ENCODE measurements around the gene MYOG.

The MYOG gene

DNA sequence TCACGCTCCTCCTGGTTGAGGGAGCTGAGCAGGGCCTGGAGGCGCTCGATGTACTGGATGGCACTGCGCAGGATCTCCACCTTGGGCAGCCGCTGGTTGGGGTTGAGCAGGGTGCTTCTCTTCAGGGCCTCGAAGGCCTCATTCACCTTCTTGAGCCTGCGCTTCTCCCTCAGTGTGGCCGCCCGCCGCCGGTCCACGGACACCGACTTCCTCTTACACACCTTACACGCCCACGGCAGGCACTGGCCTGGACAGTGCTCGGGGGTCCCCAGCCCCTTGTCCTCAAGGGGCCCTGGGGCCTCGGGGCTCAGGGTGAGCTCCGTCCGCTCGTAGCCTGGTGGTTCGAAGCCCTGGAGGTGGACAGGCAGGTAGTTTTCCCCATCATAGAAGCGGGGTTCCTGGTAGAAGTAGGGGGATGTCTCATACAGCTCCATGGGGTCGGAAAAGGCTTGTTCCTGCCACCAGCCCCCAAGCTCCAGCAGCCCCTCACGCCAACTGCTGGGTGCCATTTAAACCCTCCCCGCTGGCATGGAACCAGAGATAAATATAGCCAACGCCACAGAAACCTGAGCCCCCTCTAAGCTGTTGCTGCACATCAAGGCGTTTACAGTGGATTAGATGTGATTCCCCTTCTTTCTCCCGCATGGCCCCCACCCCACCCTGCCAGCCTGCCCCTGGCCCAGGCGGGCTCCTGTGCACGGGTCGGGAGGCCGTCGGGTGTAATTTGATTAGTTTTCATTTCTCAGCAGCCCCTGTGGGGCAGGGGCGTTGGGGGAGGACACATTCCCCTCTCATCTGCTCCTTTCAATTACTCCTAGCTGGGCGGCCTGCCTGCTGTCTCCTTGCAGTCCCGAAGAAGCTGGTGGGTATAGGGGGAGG is at the start of gene MYOG:
Gene MYOG, minus strand, starts transcription at position 485 of the 879 bp plus-strand sequence. Its CDS starts 51 bp downstream, at position 434.
- DNase-seq (ENCODE audit: low read depth in 2 of 2): no peak

DNA sequence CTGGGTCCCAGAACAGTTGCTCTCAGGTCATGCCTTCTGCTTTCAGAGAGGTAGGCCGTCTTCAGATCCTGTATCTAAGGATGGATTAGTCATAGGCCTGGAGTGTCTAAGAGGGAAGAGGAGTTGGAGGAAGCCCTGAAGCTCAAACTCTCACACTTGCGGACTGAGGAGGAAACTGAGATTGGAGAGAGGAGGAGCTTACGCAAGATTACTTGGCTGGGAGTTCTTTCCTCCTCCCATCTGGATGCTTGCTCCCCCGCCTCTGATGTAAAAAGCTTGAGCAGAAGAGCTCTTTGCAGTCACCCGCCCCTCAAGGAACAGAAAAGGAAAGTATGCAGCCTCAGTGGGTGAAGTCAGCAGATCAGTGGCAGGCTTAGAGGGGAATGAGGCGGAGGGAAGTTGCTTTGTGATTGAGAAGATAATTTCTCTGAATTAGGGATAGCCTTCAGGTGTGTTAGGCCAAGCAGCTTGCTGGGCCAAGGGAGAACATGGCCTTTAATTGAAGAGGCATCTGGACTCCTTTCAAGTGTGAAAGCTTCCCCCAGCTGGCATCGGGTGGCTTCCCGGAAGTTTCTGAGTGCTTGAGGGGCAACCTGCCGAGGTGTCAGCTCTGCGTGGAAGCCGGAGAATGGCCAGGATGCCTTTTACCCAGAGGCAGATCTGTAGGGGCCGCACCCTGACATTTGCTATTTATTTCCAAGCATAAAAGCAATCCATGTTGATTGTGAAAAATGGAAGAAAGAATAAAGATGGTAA is 48.3 kb upstream of the MYOG start:
- DNase-seq (ENCODE audit: low read depth in 2 of 2): no peak

DNA sequence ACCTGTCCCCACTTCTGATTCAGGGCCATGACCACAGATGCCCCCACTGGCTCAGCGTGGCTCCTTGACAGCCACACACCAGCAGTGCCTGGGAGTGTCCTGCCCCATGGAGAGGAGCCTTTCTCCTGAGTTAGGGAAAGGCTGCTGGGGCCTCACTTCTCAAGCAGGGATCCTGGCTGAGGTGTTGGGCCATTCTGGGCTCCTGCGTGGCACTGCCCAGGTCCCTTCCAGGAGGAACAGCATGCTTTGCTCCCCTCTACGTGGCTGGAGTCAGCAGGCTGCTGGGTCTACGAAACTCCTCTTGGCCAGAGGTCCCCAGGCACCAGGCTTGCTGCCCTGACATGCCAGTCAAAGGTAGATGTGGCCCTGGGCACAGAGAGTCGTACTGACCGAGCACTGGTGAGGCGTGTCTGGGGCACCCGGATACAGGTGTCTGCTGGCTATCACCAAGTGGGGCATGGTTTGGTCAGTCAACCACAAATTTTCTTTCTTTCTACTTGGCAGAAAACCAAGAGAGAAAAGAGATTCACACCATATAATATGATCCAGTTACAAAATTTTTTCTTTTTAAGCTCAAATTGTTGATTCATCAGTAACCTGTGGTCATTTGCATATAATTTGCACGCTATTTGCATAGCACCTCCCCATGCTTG is 45.9 kb upstream of the MYOG start:
- DNase-seq (ENCODE audit: low read depth in 2 of 2): no peak

DNA sequence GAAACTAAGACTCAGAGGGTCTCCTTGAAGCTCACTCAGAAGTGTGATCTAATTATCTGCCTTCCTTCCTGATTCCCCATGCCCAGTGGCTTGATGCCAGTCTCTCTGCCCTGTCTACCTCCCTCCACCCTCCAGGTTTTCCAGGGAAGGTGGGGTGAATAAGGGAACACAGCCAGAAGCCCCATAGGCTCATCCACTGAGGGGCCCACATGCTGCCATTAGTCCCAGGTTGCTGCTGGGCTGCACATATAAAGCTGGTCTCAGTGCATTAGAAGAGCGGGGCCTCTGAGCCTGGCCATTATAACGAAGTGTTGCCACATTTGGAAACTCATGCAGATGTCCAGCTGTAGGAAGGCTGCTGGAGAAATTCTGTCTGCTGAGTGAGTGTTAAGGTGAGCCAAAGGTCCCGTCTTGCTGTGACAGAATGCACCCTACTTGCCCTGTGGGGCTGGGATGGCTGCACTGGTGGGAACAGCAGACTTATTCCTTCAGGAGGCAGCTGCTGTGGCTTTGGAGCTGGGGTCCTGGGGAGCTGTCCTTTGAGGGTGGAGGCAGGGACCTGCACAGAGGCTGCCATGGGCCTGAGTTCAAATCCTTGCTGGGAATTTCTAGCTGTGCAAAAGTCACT is 44.7 kb upstream of the MYOG start:
- DNase-seq (ENCODE audit: low read depth in 2 of 2): no peak

DNA sequence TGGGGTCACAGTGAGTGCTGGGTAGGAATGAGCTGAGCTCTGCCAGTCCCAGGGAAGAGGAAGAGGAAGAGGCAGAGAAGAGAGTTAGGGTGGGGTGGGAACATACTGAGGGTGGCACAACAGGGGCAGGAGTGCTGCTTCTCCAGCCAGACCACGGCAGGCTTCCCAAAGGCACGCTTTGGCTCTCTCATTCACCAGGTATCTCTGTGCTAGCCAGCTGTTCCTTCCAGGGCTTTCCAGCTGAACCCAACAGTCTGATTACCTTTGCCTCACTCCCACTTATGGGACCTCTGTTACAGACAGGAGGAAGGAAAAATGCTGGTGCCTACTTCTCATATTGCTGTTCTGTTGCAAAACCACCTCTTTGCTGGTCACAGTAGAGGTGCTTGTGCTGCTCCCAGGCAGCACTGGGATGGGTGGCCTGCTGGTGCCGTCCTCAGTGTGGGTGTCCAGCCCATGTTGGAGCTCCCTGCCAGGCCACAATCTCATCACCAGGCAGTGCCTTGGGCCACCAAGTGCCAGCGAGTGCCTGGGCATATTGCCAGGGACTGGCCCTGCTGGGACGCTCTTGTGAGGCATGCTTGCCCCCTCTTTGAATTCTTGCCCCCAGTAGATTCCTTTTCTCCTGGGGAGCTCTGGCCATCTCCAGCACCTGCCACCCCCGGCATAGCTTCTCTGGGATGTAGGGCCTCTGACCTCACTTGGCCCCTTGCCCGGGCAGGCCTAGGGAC is 43.9 kb upstream of the MYOG start:
- DNase-seq (ENCODE audit: low read depth in 2 of 2): no peak

DNA sequence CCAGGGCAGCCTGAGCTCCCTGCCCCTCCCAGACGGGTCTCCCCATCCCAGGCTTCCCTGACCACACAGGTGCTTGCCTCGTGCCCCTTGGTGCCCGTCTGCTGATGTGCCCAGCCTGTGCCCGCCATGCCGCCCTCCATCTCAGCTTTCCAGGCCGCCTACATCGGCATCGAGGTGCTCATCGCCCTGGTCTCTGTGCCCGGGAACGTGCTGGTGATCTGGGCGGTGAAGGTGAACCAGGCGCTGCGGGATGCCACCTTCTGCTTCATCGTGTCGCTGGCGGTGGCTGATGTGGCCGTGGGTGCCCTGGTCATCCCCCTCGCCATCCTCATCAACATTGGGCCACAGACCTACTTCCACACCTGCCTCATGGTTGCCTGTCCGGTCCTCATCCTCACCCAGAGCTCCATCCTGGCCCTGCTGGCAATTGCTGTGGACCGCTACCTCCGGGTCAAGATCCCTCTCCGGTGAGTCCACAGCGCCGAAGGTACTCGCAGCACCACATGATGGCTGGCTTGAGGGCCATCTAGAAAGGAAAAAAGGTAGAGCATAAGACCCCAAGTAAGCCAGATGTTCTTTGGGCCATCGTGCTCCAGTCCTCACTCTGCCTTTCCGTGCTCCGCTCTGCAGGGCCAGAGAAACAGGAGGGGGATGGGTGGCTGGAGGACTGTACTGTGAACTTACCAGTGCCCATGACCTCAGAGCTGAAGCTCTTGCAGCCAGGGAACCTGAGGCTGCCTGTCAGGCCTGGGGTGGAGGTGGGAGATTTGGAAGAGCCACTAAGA is 43.1 kb upstream of the MYOG start:
- DNase-seq (ENCODE audit: low read depth in 2 of 2): no peak

DNA sequence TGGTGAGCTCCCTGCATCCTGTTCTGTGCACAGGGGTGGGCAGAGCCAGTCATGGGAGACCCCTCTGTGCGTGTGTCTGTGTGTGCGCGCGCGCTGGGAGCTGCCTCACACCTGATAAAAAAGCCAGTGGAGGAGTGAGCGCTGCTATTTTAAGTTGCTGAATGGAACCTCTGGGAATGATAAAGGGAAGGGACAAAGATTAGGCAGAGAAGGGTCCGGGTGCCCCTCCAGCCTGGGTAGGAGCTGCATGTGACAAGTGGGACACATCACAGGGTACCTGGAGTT is 42.6 kb upstream of the MYOG start:
- DNase-seq (ENCODE audit: low read depth in 2 of 2): no peak

DNA sequence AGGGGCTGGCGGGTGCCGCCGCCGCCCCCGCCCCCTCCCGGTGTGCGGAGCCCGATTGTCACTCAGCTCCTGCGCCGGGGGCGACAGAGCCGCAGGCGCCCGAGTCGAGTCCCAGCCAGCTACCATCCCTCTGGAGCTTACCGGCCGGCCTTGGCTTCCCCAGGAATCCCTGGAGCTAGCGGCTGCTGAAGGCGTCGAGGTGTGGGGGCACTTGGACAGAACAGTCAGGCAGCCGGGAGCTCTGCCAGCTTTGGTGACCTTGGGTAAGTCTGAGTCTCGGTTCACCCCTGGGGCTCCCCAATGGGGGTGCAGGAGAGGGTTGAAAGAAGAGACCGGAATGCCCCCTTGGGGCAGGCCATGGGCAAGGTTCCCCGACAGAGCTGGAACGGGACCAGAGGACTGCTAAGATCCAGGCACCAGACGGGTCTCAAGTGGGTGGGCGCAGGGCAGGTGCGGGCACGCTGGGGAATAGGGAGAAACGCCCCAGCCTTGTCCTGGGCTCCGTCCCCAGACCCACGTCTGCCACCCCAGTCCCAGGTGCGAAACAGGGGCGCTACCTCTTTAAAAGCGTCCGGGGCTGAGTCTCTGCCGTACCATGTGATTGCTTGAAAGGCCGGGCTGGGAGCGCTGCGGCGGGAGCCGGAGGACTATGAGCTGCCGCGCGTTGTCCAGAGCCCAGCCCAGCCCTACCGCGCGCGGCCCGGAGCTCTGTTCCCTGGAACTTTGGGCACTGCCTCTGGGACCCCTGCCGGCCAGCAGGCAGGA is 42.0 kb upstream of the MYOG start, which contains the start of gene ADORA1:
Gene ADORA1, plus strand, starts transcription at position 61 of the 765 bp plus-strand sequence. CDS start 1,116 bp downstream, outside the sequence.
- no peak for DNase-seq (ENCODE audit: low read depth in 2 of 2)

DNA sequence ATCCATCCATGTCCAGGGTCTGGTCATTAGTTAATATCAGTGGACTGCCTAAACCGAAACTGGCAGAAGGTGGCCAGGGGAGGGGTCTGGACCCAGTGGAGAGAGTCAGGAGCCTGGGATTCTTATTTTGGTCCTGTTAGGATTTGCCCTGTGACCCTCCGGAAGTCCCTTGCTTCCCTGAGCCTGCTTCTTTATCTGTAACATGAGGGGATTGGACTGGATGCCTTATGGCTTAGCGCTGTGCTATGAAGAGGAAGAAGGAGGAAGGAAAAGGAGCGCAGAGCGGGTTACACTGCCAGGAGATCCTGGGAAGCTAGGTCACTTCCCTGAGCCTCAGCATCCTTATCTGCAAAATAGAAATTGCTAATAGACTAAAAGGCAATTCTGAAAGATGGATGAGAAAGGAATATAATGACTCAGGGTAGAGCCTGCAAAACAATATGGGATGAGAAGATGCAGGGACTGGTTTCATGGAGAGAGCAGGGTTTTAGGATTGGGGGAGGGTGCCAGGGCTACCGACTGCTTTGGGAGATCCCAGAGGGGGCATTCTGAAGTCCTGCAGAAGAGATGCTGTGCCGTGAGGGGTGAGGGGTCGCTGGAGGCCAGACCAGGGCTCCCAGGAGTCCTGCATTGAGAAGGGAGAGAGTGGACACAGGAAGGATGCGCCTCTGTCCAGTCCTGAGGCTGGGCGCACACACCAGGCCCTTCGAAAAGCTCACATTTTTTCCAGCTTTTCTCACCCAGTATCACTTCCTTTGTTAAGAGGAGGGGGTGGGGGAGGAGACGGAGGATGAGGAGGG is 41.3 kb upstream of the MYOG start:
- no peak for DNase-seq (ENCODE audit: low read depth in 2 of 2)

DNA sequence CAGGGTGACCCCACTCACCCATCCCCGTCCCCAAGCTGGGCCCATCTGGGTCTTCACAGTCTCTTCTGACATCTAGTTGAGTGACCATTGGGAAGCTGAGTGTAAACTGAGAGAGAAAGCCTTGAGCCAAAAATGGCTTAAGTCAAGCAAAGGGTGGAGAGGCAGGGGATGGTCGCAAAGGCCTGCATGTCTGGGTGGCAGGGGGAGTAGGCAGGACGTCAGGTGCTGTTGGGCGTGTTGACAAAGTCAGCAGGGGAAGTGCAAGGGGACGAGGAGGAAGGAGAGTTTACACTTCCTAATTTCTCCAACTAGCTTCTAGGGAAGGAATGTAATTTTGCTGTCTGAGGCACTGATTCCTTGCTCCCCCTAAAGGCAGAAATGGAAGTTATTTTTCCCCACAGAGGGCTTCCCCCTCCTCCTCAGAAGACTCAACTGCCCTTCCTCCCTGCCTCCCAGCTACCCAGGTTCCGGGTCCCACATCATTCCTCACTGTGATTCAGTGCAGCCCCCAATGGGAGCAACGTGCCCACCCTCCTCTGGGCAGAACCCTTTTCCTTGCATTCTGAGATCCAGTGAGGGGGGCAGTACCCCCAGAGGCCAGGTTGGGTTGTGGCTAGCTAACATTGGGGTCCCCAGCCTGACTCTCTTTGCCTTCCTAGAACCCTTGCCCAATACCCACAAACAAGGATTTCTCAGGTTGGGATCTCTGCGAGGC is 40.5 kb upstream of the MYOG start:
- DNase-seq (ENCODE audit: low read depth in 2 of 2): no peak

DNA sequence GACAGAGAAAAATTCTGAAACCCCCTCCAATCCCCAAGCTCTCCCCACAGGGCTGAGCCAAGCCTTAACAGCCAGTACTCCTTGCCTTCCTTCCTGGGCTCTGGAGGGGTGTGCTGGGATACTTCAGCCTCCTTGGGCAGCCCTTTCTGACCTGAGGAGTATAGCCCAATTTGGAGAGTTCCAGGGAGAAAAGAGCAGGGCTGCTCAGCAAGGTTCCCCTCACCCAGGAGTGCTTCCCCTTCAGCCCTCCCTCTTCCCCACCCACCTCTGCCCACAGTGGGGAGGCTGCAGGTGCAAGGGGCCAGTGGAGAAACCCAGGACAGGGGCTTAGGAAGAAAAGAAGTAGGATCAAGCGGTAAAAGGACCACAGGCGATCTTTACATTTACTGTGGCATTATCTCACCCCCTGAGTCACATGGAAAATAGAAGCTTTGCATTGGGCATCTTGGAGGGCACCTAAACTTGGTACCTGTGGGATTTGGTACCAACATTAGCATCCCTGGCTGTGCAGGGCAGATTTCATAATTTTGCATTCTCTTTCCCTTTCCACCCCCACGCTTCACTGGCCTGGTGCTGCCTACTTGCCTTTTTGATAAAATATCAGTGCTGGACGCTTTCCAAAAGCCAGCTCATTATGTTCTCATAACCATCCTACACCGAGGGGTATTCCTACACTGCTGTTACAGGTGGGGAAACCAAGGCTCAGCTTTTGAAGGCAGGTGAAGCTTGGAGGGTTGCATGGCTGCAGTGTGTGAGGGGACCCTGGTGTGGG is 38.9 kb upstream of the MYOG start:
- DNase-seq (ENCODE audit: low read depth in 2 of 2): no peak

DNA sequence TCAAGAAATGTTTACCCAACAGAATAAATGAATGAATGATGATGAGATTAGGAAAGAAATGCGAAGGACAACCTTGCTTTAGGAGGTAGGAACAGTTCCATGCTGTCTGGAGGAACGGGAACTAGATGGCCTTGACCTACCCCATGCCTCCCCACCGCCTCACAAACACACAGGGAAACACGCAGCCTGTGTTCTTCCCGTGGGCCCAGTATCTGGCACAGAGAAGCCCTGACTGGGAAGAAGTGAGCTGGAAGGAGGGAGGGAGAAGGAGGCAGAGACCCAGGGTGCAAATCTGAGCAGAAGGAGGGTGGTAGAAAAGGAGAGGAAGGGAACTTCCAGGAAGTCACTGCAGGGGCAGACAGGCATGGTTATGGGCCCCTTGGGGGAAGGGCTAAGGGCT is 38.2 kb upstream of the MYOG start:
- DNase-seq (ENCODE audit: low read depth in 2 of 2): no peak

DNA sequence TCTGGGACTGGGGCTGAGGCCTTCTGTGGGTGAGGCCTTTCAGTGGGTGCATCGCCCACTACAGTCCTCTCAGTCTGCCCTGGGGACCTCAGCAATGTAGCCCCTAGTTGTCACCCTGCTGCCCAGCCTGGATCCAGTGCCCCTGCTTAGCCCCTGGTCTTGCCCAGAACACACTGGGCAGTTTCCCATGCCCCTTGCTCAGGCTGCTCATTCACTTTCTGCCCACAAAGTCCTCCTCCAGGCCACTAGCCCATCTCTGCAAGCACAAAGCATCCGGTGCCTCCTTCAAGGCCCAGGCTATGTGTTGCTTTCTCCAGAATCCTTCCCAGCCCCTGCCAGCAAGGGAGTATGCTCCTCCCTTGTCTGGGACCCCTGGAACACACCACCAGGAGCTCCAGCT is 36.3 kb upstream of the MYOG start:
- no peak for DNase-seq (ENCODE audit: low read depth in 2 of 2)

DNA sequence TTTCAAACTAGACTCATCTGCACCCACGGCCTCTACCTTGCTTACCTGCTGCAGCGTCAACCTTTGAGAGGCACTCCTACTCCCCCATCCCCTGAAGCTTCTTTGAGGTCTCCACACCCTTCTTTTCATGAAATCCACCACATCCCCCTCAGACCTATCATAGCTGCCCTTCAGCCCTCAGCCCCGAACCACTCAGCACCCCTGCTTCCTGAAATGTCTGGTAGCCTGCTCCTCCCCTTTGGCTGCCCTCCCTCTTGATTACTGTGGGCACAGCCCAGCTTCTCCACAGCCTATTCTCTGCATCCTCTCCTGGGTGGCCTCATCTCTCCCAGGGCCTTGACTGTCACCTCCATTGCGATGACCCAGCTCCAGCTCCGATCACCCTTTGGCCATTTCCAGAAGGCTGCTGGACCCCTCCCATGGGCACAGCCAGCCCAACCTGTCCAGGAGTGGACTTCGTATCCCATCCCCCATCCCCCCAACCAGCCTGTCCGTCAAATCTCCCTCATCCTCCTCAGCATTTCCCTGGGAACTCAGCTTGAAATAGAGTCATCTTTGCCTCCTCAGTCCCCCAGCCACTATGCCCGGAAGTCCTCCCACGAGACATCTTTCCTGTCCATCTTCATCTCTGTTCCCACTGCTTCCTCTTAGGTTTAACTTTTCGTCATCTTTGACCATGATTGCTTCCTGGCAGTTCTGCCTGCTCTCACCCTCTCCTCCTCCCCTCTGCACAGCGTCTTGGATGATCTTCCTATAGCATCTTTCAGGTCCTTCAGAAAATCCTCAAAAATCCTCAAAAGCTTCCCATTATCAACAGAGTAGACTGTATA is 35.6 kb upstream of the MYOG start:
- no peak for DNase-seq (ENCODE audit: low read depth in 2 of 2)

DNA sequence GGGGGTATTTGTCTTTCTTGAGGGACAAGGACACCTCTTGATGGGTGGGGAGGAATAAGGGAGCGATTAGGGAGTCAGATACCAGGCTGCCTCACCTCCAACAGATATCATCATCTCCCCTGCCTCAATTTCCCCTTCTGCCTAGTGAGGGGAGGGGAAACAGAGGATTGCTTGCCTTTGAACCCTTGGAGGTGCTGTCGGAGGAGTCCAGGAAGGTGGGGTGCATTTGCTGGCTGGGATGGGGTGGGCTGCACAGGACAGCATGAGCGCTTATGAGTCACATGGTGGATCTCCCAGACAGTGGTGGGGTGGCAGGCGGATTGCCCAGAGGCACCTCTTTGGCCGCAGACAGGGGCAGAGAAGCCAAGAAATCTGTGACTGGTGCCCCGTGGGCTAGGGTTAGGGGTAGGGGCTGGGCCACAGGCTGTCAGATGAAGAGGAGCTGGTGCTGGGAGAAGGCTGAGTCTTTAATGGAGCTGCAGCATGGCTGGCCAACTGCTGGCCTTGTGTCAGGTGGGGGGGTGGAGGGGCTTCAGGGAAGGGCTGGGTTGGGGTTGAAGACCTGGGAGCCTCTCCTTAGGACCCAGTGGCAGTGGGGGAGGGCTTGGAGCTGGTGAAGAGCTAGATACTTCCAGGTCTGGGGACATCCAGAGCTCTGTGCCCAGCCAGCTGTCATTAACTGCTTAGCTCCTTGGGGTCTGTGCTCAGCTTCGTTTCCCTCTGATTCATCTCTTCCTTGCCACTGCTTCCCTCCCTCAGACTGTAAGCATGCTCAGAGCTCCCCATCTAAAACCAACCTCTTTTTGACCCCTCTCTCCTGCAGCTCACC is 34.7 kb upstream of the MYOG start:
- DNase-seq (ENCODE audit: low read depth in 2 of 2): no peak

Measured in activated CD4-positive, alpha-beta T cell treated with anti-CD3 and anti-CD28 coated beads for 24 hours (primary cell).